Progenitor cell of endocrine pancreas (in vitro differentiated cells): ENCODE measurements around the gene SOX4. TPM values are rescaled to one million over a fixed set of nuclear protein-coding genes. Genes with fewer than 3 reads are reported as not detected.

Experiments used
- DNase-seq: peaks from one replicate; pipeline ENCODE4 v3.0.0; 2021; ENCODE audit warnings: low spot score; ENCODE audit not compliant: unreplicated experiment
- H3K27ac Mint-ChIP-seq: 2 replicates; pipeline ENCODE4 v1.8.0; 2021; ENCODE audit warnings: mild to moderate bottlenecking, moderate library complexity, mixed read lengths
- H3K27me3 Mint-ChIP-seq: 2 replicates; pipeline ENCODE4 v1.8.0; 2021; ENCODE audit warnings: mixed read lengths
- H3K36me3 Mint-ChIP-seq: 2 replicates; pipeline ENCODE4 v1.8.0; 2022; ENCODE audit warnings: mixed read lengths; ENCODE audit not compliant: insufficient read depth
- H3K4me1 Mint-ChIP-seq: 2 replicates; pipeline ENCODE4 v1.8.0; 2021; ENCODE audit warnings: low read depth, mixed read lengths
- H3K4me3 Mint-ChIP-seq: 2 replicates; pipeline ENCODE4 v1.8.0; 2021; ENCODE audit warnings: low read depth, mild to moderate bottlenecking, moderate library complexity, mixed read lengths
- H3K9me3 Mint-ChIP-seq: 2 replicates; pipeline ENCODE4 v1.8.0; 2021; ENCODE audit warnings: low read depth, mixed read lengths
- CTCF ChIP-seq: fragments of 200-600 bp; sonication (generic); IDR thresholded peaks from one replicate; pipeline ENCODE4 v1.5.0; 2021; ENCODE audit warnings: antibody characterized with exemption, mild to moderate bottlenecking; ENCODE audit not compliant: unreplicated experiment
- total RNA-seq: library from RNA; stranded (reverse); gene quantifications from 2 replicates; pipeline ENCODE4 v1.2.1, GENCODE V29; 2021

The SOX4 gene
- total RNA-seq, 1 donor from 2014 or later: 293 TPM

GRCh38 chr6:21596949-21597682 is 3.6 kb downstream of the SOX4 start:
- Mint-ChIP-seq H3K4me3 (peak overlapping the region; percentile 100), H3K36me3 (peaks cover 54% of the 10 kb centered on the region), H3K9me3 (peaks cover 3% of the 10 kb centered on the region), H3K27ac (peak overlapping the region; percentile 99), H3K27me3 (no peaks in the 10 kb centered on the region), H3K4me1 (peaks cover 18% of the 10 kb centered on the region)
- peak; percentile 62 for TF ChIP-seq CTCF
- DNase-seq: no peak

GRCh38 chr6:21597801-21598673 is 4.5 kb downstream of the SOX4 start:
- DNase-seq: no peak
- Mint-ChIP-seq H3K4me3 (peak overlapping the region; percentile 100), H3K27ac (peak overlapping the region; percentile 94), H3K36me3 (peaks cover 54% of the 10 kb centered on the region), H3K9me3 (peaks cover 3% of the 10 kb centered on the region), H3K4me1 (peaks cover 20% of the 10 kb centered on the region), H3K27me3 (no peaks in the 10 kb centered on the region)
- TF ChIP-seq CTCF: no peak

GRCh38 chr6:21598674-21599023 is 5.1 kb downstream of the SOX4 start:
- H3K9me3 Mint-ChIP-seq: peaks cover 3% of the 10 kb centered on the region
- no peak for DNase-seq
- TF ChIP-seq CTCF: no peak
- H3K36me3 Mint-ChIP-seq: peaks cover 54% of the 10 kb centered on the region
- H3K27ac Mint-ChIP-seq: peak overlapping the region; percentile 94
- H3K27me3 Mint-ChIP-seq: no peaks in the 10 kb centered on the region
- peak overlapping the region; percentile 100 for H3K4me3 Mint-ChIP-seq
- H3K4me1 Mint-ChIP-seq: peaks cover 25% of the 10 kb centered on the region

GRCh38 chr6:21599051-21599696 is 5.6 kb downstream of the SOX4 start:
- Mint-ChIP-seq H3K27ac (peak overlapping the region; percentile 94), H3K4me1 (peaks cover 30% of the 10 kb centered on the region)

More at GRCh38 chr6:21599051-21599696, 5.6 kb downstream of the SOX4 start:
- Mint-ChIP-seq H3K27me3 (no peaks in the 10 kb centered on the region), H3K4me3 (peak overlapping the region; percentile 100), H3K9me3 (peaks cover 3% of the 10 kb centered on the region), H3K36me3 (peaks cover 54% of the 10 kb centered on the region)
- no peak for DNase-seq
- no peak for TF ChIP-seq CTCF
